ENCODE data around the gene SERTM2. TPM values are rescaled to one million over a fixed set of nuclear protein-coding genes. Genes with fewer than 3 reads are reported as not detected.

SERTM2 gene
- total and polyA plus RNA-seq, 2 donors from 2014 or later: 0.22 to 0.35 TPM

GRCh38 chrX:111567542-111568255 lies 56.3 kb downstream of the SERTM2 start:
- Histone ChIP-seq H3K4me3 (ENCODE audit: low read length in 3 of 3) (no peak overlapping the region), H3K9ac (ENCODE audit: low read length in 3 of 3) (no peak overlapping the region), H3K36me3 (ENCODE audit: control insufficient read depth in 2 of 3, insufficient read depth in 3 of 3, low read length in 3 of 3) (no peaks in the 10 kb centered on the region), H3K27ac (ENCODE audit: low read depth in 2 of 2, low read length in 2 of 2) (no peak overlapping the region), H3K27me3 (ENCODE audit: control insufficient read depth, insufficient read depth, low read length) (no peaks in the 10 kb centered on the region), H3K4me1 (ENCODE audit: control insufficient read depth in 2 of 3, insufficient read depth in 2 of 3, low read depth in 1 of 3, low read length in 3 of 3) (no peaks in the 10 kb centered on the region), H3K9me3 (ENCODE audit: control insufficient read depth in 2 of 3, insufficient read depth in 1 of 3, low read length in 3 of 3) (peaks cover 0 to 1% (median 0%) of the 10 kb centered on the region in 3 donors)
- intact Hi-C loops (cut with DNase I): no loop called here
- no peak for FAIRE-seq
- TF ChIP-seq, protein P1, sequence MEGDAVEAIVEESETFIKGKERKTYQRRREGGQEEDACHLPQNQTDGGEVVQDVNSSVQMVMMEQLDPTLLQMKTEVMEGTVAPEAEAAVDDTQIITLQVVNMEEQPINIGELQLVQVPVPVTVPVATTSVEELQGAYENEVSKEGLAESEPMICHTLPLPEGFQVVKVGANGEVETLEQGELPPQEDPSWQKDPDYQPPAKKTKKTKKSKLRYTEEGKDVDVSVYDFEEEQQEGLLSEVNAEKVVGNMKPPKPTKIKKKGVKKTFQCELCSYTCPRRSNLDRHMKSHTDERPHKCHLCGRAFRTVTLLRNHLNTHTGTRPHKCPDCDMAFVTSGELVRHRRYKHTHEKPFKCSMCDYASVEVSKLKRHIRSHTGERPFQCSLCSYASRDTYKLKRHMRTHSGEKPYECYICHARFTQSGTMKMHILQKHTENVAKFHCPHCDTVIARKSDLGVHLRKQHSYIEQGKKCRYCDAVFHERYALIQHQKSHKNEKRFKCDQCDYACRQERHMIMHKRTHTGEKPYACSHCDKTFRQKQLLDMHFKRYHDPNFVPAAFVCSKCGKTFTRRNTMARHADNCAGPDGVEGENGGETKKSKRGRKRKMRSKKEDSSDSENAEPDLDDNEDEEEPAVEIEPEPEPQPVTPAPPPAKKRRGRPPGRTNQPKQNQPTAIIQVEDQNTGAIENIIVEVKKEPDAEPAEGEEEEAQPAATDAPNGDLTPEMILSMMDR (IDR thresholded peaks at IDR 0.05; ENCODE audit: borderline replicate concordance, extremely low read depth, insufficient read depth): no peak
- no peak for DNase-seq

DNA sequence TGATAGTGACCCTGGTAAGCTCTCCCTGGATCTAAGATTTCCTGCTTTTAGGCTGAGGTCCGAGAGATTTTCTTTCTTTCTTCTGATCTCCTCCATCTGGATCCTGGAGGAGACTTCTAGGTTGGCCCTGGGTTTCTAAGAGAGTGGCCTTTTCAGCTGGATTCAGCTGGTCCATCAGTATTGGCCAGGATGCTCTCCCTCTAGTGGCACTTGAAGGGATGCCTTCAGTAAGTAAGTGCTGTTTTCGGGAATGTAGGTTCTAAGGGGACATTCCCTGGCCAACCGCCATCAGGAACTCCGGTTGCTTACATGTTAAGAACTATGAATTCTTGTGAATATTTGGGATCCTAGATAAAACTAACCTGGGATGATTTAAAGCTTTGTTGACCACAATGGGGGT lies 56.9 kb downstream of the SERTM2 start:
- no peaks in the 10 kb centered on the region for H3K36me3 ChIP-seq (ENCODE audit: control insufficient read depth in 2 of 3, insufficient read depth in 3 of 3, low read length in 3 of 3)
- intact Hi-C loops (cut with DNase I): no loop called here
- no peaks in the 10 kb centered on the region for H3K4me1 ChIP-seq (ENCODE audit: control insufficient read depth in 2 of 3, insufficient read depth in 2 of 3, low read depth in 1 of 3, low read length in 3 of 3)
- peaks cover 0 to 1% (median 0%) of the 10 kb centered on the region in 3 donors for H3K9me3 ChIP-seq (ENCODE audit: control insufficient read depth in 2 of 3, insufficient read depth in 1 of 3, low read length in 3 of 3)
- no peak overlapping the region for H3K27ac ChIP-seq (ENCODE audit: low read depth in 2 of 2, low read length in 2 of 2)
- H3K27me3 ChIP-seq (ENCODE audit: control insufficient read depth, insufficient read depth, low read length): no peaks in the 10 kb centered on the region
- TF ChIP-seq, protein P1 (IDR thresholded peaks at IDR 0.05; ENCODE audit: borderline replicate concordance, extremely low read depth, insufficient read depth): no peak
- no peak overlapping the region for H3K4me3 ChIP-seq (ENCODE audit: low read length in 3 of 3)
- no peak overlapping the region for H3K9ac ChIP-seq (ENCODE audit: low read length in 3 of 3)
- peak; percentile 32 for FAIRE-seq
- peak in 1 of 5 donors; percentile 13 for DNase-seq

- TF ChIP-seq, protein P1 (IDR thresholded peaks at IDR 0.05; ENCODE audit: borderline replicate concordance, extremely low read depth, insufficient read depth): no peak
These were observed 57.4 kb downstream of the SERTM2 start for GRCh38 chrX:111568817-111569216.

More at GRCh38 chrX:111568817-111569216, 57.4 kb downstream of the SERTM2 start:
- FAIRE-seq (no peak), DNase-seq (no peak)
- intact Hi-C loops (cut with DNase I): no loop called here
- Histone ChIP-seq H3K27ac (ENCODE audit: low read depth in 2 of 2, low read length in 2 of 2) (no peak overlapping the region), H3K27me3 (ENCODE audit: control insufficient read depth, insufficient read depth, low read length) (no peaks in the 10 kb centered on the region), H3K9ac (ENCODE audit: low read length in 3 of 3) (no peak overlapping the region), H3K36me3 (ENCODE audit: control insufficient read depth in 2 of 3, insufficient read depth in 3 of 3, low read length in 3 of 3) (no peaks in the 10 kb centered on the region), H3K4me1 (ENCODE audit: control insufficient read depth in 2 of 3, insufficient read depth in 2 of 3, low read depth in 1 of 3, low read length in 3 of 3) (no peaks in the 10 kb centered on the region), H3K9me3 (ENCODE audit: control insufficient read depth in 2 of 3, insufficient read depth in 1 of 3, low read length in 3 of 3) (peaks cover 0 to 1% (median 0%) of the 10 kb centered on the region in 3 donors), H3K4me3 (ENCODE audit: low read length in 3 of 3) (no peak overlapping the region)

Other genes with a start within 250 kb of the SERTM2 start
- 25.0 TPM for gene CAPN6, start 241.2 kb upstream of the SERTM2 start, total RNA-seq
- gene CAPN6, start 241.2 kb upstream of the SERTM2 start, polyA plus RNA-seq (ENCODE audit: insufficient read depth, low read depth, low replicate concordance): 5.5 TPM
- 0.09 TPM for gene DCX, start 99.5 kb upstream of the SERTM2 start, total RNA-seq
- gene DCX, start 99.5 kb upstream of the SERTM2 start, polyA plus RNA-seq (ENCODE audit: insufficient read depth, low read depth, low replicate concordance): not detected
- 45.5 TPM for gene ALG13, start 169.5 kb downstream of the SERTM2 start, total RNA-seq
- gene ALG13, start 169.5 kb downstream of the SERTM2 start, polyA plus RNA-seq (ENCODE audit: insufficient read depth, low read depth, low replicate concordance): 43.1 TPM

Measured in kidney (tissue), 14 donors.